ENCODE results near the gene FOXK2.
"Not testable (repeated sequence)": the region's sequence is repeated elsewhere in the genome, so short reads cannot be mapped to it uniquely, and the experiment has no call there.

The FOXK2 gene

GRCh38 chr17:82536512-82537201, 17.1 kb downstream of the FOXK2 start:
- DNase-seq, result no peak

- not testable (repeated sequence) for DNase-seq
These were observed 17.7 kb downstream of the FOXK2 start for GRCh38 chr17:82537228-82537627.

GRCh38 chr17:82539076-82539475, 19.5 kb downstream of the FOXK2 start:
- not testable (repeated sequence) for DNase-seq

- no peak for DNase-seq
These were observed 22.9 kb downstream of the FOXK2 start for GRCh38 chr17:82542439-82542838.

GRCh38 chr17:82544431-82545070, 25.0 kb downstream of the FOXK2 start:
- no peak for DNase-seq

GRCh38 chr17:82545071-82545462, 25.5 kb downstream of the FOXK2 start:
- DNase-seq, result no peak

- no peak for DNase-seq
These were observed 28.4 kb downstream of the FOXK2 start for GRCh38 chr17:82547981-82548380.

- DNase-seq, result no peak
These were observed 29.3 kb downstream of the FOXK2 start for GRCh38 chr17:82548681-82549303.

GRCh38 chr17:82551779-82552457, 32.4 kb downstream of the FOXK2 start:
- peak; percentile 58 for DNase-seq

GRCh38 chr17:82552580-82552979, 33.0 kb downstream of the FOXK2 start:
- no peak for DNase-seq

GRCh38 chr17:82553210-82553930, 33.8 kb downstream of the FOXK2 start:
- DNase-seq, result no peak

- not testable (repeated sequence) for DNase-seq
These were observed 38.0 kb downstream of the FOXK2 start for GRCh38 chr17:82557510-82557909.

- DNase-seq, result peak; percentile 38
These were observed 40.2 kb downstream of the FOXK2 start for GRCh38 chr17:82559566-82560251.

- DNase-seq, result no peak
These were observed 40.7 kb downstream of the FOXK2 start for GRCh38 chr17:82560252-82560642.

- DNase-seq, result no peak
These were observed 41.4 kb downstream of the FOXK2 start for GRCh38 chr17:82560802-82561428.

GRCh38 chr17:82561429-82562035, 42.0 kb downstream of the FOXK2 start:
- no peak for DNase-seq

- DNase-seq, result not testable (repeated sequence)
These were observed 43.2 kb downstream of the FOXK2 start for GRCh38 chr17:82562718-82563220.

- DNase-seq, result no peak
These were observed 43.8 kb downstream of the FOXK2 start for GRCh38 chr17:82563318-82563717.

GRCh38 chr17:82563745-82564144, 44.2 kb downstream of the FOXK2 start:
- not testable (repeated sequence) for DNase-seq

- DNase-seq, result no peak
These were observed 44.7 kb downstream of the FOXK2 start for GRCh38 chr17:82564241-82564640.

- no peak for DNase-seq
These were observed 46.0 kb downstream of the FOXK2 start for GRCh38 chr17:82565551-82565950.

All from NCI-H2171 treated with DMSO at 0.1 percent for 48 hours (cell line).